Activated CD4-positive, alpha-beta T cell treated with anti-CD3 and anti-CD28 coated beads, Interleukin-2, amount 10 ng/mL, durations not matched to agents 7 days and 5 days (primary cell): ENCODE measurements around the gene FGA. TPM values are rescaled to one million over a fixed set of nuclear protein-coding genes. Genes with fewer than 3 reads are reported as not detected.

Source experiments
- CTCF ChIA-PET: fragments of 350-600 bp; sonication (Branson Sonifier 250); formaldehyde crosslinking; loops from one replicate; lab custom pipeline; 2021; ENCODE audit warnings: antibody characterized with exemption; lab: Charles Lee
- POLR2A ChIA-PET: fragments of 350-600 bp; sonication (Branson Sonifier 250); formaldehyde crosslinking; loops from one replicate; lab custom pipeline; 2021; ENCODE audit warnings: antibody characterized with exemption; lab: Charles Lee
- DNase-seq: peaks from one replicate; pipeline ENCODE4 v3.0.0-alpha.2; 2020
- H3K27ac Mint-ChIP-seq: one replicate; pipeline ENCODE4 v1.8.0; 2021; ENCODE audit warnings: mild to moderate bottlenecking, moderate library complexity, mixed read lengths
- H3K27me3 Mint-ChIP-seq: one replicate; pipeline ENCODE4 v1.8.0; 2021; ENCODE audit warnings: mixed read lengths
- H3K36me3 Mint-ChIP-seq: one replicate; pipeline ENCODE4 v1.8.0; 2021; ENCODE audit warnings: low read depth, mixed read lengths
- H3K4me1 Mint-ChIP-seq: one replicate; pipeline ENCODE4 v1.8.0; 2021; ENCODE audit warnings: mixed read lengths
- H3K4me3 Mint-ChIP-seq: one replicate; pipeline ENCODE4 v1.8.0; 2021; ENCODE audit warnings: mild to moderate bottlenecking, moderate library complexity, mixed read lengths
- H3K9me3 Mint-ChIP-seq: one replicate; pipeline ENCODE4 v1.8.0; 2021; ENCODE audit warnings: mixed read lengths
- total RNA-seq, 2 experiments: library from RNA; stranded (reverse); gene quantifications; one replicate each; pipeline ENCODE4 v1.2.3, GENCODE V29; 2021

Gene FGA
- total RNA-seq, 2 experiments from 2014 or later, result not detected

DNA sequence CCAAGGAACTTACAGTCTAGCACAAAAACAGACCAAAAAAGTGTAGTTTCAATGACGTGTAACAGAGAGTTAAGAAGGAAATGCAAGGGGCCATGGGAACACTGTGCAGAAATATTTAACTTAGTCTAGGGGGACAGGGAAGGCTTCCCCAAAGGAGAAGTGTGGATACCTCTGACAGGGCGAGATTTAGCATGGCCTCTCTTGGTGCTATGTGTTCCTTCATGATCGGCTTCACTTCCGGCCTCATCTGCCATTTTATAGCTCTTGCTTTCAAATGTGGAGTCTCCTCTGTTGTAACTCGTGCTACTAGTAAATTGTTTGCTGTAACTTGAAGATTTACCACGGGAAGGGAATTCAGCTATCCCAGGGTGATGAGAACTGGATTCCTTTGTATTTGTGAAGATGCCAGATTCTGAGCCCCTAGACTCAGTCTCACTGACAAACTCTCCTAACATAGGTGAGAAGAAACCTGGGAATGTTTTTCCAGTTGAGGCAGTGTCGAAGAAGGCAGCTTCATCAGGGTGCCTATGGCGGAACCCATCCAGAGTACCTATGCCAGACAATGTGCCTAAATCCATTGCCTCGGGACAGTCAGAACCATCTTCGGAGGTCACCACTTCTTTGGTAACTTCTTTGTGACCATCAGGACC, 5.0 kb downstream of the FGA start:
- H3K27ac Mint-ChIP-seq, result no peak overlapping the region
- ChIA-PET CTCF (interaction anchor here (1.1 to 1.7 kb wide), 2 partner anchors 9 to 36 kb away, joined by 3 to 4 read pairs; partner anchors contain the start of gene PLRG1), POLR2A (no interaction called here)
- H3K4me1 Mint-ChIP-seq, result no peaks in the 10 kb centered on the region
- no peaks in the 10 kb centered on the region for H3K36me3 Mint-ChIP-seq
- H3K9me3 Mint-ChIP-seq, result no peaks in the 10 kb centered on the region
- no peak overlapping the region for H3K4me3 Mint-ChIP-seq
- H3K27me3 Mint-ChIP-seq, result peaks cover 22% of the 10 kb centered on the region
- no peak for DNase-seq

DNA sequence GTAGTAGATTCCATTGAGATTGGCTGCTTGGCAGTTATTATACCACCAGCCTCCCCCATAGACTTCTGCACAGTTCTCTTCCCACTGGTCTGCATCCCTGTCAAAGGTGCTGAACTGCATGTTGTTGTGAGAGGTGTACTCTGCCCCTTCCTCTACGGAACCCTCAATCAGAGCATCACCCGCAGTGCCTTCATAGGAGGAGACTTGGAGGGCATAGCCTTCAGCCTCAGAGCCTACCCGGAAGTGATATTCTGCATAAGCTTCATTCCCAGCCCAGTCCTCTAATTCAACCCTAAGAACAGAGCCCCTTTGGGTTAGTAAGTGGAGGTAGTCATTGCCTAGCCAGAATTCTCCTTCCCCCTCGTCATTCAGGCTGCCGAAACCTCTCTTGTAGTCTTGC, 6.3 kb downstream of the FGA start:
- ChIA-PET CTCF (interaction anchor here (1.1 to 1.7 kb wide), 2 partner anchors 10 to 34 kb away, joined by 3 to 4 read pairs; partner anchors contain the start of gene PLRG1), POLR2A (no interaction called here)
- Mint-ChIP-seq H3K27ac (no peak overlapping the region), H3K27me3 (peaks cover 13% of the 10 kb centered on the region), H3K4me1 (no peaks in the 10 kb centered on the region), H3K36me3 (no peaks in the 10 kb centered on the region), H3K9me3 (no peaks in the 10 kb centered on the region), H3K4me3 (no peak overlapping the region)
- DNase-seq, result no peak

DNA sequence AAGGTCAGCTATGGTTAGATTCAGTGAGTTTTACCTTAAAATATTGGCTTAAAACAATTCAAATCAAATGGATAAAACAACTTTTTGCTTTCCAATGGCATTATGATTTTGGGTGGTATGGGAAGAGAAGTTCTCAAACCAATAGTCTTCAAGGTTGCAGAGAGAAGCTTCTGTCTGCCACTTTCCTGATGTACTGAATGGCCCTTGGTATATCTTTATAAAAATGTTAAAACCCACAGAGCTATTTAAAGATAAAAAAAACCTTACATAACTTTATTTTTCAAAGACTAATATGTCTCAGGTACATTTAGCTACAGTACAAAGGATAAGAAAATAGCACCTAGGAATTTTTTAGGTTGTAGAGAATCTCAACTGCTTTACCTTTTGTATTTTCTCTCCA, 6.9 kb downstream of the FGA start:
- Mint-ChIP-seq H3K9me3 (no peaks in the 10 kb centered on the region), H3K4me1 (no peaks in the 10 kb centered on the region), H3K27ac (no peak overlapping the region), H3K27me3 (peaks cover 16% of the 10 kb centered on the region), H3K36me3 (no peaks in the 10 kb centered on the region), H3K4me3 (no peak overlapping the region)
- CTCF ChIA-PET, result interaction anchor here (1.7 kb wide), 1 partner anchor 34 kb away, joined by 4 read pairs; the partner anchor contains the start of gene PLRG1
- POLR2A ChIA-PET, result no interaction called here
- DNase-seq, result no peak

DNA sequence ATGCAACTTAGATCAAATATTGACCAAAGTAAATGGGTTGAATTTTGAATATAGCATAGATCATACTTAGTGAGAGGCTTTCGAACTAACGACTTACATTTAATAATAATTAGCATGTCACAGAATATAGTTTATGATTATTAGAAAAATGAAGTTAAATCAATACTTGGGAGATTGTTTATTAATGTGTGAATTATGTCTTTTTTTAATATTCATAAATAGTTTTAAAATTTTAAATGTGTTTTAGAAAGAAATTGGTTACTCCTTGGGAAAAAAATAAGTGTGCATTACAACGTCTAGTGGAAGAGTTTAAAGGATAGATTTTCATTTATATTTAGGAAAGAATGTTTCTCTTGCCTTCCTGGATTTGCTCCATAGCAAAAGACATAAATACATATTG, 7.3 kb downstream of the FGA start:
- Mint-ChIP-seq H3K27ac (no peak overlapping the region), H3K4me3 (no peak overlapping the region), H3K4me1 (no peaks in the 10 kb centered on the region), H3K36me3 (no peaks in the 10 kb centered on the region), H3K9me3 (no peaks in the 10 kb centered on the region), H3K27me3 (peaks cover 16% of the 10 kb centered on the region)
- ChIA-PET POLR2A (no interaction called here), CTCF (no interaction called here)
- DNase-seq, result no peak

DNA sequence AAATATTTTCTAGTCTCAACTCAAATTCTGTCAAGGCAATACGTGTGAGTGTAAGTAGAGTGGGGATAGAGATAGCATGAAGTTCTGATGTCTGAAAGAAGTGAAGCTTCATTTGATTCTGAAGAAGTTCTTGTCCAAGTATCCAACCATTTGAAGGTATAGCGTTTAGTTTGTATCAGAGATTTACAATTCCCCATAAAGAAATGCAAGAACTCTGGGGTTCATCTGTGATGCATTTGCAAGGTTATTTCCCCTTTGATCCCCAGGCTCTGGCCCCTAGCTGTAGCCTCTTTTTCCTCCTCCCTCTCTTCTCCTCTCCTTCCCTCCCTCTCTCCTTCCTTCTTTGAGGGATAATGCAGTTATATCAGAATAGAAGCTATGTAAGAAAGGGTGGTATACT, 7.8 kb downstream of the FGA start:
- ChIA-PET CTCF (no interaction called here), POLR2A (no interaction called here)
- Mint-ChIP-seq H3K4me3 (no peak overlapping the region), H3K36me3 (no peaks in the 10 kb centered on the region), H3K27ac (no peak overlapping the region), H3K27me3 (peaks cover 16% of the 10 kb centered on the region), H3K9me3 (no peaks in the 10 kb centered on the region), H3K4me1 (no peaks in the 10 kb centered on the region)
- DNase-seq, result no peak

DNA sequence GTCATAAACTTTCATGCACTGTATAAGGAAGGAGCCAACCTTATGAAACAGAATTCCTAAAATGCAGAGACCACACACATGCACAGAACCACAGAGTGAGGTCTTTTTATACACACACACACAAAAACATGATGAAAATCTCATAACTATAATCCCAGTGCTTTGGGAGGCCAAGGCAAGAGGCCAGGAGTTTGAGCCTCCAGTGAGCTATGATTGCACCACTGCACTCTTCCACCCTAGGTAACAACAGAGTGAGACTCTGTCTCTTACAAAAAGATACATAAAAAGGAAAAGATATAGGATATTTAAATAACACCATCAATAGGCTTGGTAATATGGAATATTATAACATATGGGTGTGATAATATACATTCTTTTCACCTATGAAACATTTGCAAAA, 10.6 kb downstream of the FGA start:
- DNase-seq, result no peak
- CTCF ChIA-PET, result no interaction called here
- H3K27me3 Mint-ChIP-seq, result peaks cover 14% of the 10 kb centered on the region
- POLR2A ChIA-PET, result no interaction called here
- H3K36me3 Mint-ChIP-seq, result no peaks in the 10 kb centered on the region
- H3K27ac Mint-ChIP-seq, result no peak overlapping the region
- H3K4me3 Mint-ChIP-seq, result no peak overlapping the region
- no peaks in the 10 kb centered on the region for H3K4me1 Mint-ChIP-seq
- H3K9me3 Mint-ChIP-seq, result no peaks in the 10 kb centered on the region

DNA sequence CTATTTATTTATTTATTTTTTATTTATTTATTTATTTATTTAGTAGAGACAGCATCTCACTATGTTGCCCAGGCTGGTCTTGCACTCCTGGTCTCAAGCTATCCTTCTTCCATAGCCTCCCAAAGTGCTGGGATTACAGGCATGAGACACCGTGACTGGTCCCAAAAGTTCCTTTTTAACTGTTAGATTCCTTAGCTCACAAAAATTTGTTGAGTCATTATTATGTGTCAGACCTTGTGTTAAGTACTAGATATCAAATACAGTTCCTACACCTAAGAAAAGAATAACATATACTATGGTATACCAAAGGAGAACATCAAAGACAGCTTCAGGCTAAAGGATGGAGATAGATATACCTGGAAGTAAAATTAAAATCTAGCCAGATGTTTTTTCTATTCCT, 11.6 kb downstream of the FGA start:
- Mint-ChIP-seq H3K9me3 (no peaks in the 10 kb centered on the region), H3K36me3 (no peaks in the 10 kb centered on the region), H3K4me3 (no peak overlapping the region), H3K27me3 (peaks cover 16% of the 10 kb centered on the region), H3K27ac (no peak overlapping the region), H3K4me1 (no peaks in the 10 kb centered on the region)
- DNase-seq, result no peak
- POLR2A ChIA-PET, result no interaction called here
- CTCF ChIA-PET, result interaction anchor here (0.6 kb wide), 1 partner anchor 20 kb away, joined by 3 read pairs; no protein-coding TSS in a partner anchor

DNA sequence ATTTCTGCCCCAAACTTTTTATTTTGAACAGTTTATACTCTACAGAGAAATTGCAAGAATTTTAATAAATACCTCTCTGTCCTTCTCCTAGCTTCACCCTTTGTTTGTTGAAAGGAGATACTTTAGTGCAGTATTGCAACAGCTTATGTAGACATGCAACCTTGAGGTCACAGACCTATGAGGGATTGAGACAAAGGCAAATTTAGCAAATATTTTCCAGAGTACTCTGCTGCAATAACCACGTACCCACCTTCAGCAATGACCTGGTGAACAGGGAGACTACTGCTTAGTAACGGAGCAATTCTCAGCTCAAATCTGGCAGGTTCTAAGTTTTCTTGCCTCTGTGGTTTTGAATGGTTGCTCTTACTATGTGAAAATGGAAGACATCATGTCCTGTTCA, 13.2 kb downstream of the FGA start:
- H3K27me3 Mint-ChIP-seq, result peaks cover 16% of the 10 kb centered on the region
- H3K4me1 Mint-ChIP-seq, result no peaks in the 10 kb centered on the region
- H3K27ac Mint-ChIP-seq, result no peak overlapping the region
- ChIA-PET POLR2A (no interaction called here), CTCF (no interaction called here)
- DNase-seq, result no peak
- H3K36me3 Mint-ChIP-seq, result no peaks in the 10 kb centered on the region
- no peak overlapping the region for H3K4me3 Mint-ChIP-seq
- no peaks in the 10 kb centered on the region for H3K9me3 Mint-ChIP-seq

DNA sequence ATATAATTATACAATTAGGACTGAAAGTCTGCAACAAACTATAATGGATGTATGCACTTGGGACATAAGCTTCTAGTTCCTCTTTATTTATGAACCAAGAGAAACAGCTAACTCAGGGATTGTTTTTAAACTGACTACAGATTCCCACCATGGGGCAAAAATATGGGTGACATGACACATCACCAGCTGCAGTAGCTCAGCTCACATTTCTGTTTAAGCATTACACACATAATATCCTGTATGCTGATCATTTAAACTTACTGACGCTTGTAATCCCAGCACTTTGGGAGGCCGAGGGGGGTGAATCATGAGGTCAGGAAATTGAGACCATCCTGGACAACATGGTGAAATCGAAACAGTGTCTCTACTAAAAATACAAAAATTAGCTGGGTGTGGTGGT, 16.2 kb downstream of the FGA start:
- H3K4me3 Mint-ChIP-seq, result no peak overlapping the region
- H3K27me3 Mint-ChIP-seq, result peaks cover 7% of the 10 kb centered on the region
- DNase-seq, result no peak
- H3K9me3 Mint-ChIP-seq, result no peaks in the 10 kb centered on the region
- no peak overlapping the region for H3K27ac Mint-ChIP-seq
- H3K36me3 Mint-ChIP-seq, result no peaks in the 10 kb centered on the region
- H3K4me1 Mint-ChIP-seq, result no peaks in the 10 kb centered on the region
- POLR2A ChIA-PET, result no interaction called here
- CTCF ChIA-PET, result no interaction called here

DNA sequence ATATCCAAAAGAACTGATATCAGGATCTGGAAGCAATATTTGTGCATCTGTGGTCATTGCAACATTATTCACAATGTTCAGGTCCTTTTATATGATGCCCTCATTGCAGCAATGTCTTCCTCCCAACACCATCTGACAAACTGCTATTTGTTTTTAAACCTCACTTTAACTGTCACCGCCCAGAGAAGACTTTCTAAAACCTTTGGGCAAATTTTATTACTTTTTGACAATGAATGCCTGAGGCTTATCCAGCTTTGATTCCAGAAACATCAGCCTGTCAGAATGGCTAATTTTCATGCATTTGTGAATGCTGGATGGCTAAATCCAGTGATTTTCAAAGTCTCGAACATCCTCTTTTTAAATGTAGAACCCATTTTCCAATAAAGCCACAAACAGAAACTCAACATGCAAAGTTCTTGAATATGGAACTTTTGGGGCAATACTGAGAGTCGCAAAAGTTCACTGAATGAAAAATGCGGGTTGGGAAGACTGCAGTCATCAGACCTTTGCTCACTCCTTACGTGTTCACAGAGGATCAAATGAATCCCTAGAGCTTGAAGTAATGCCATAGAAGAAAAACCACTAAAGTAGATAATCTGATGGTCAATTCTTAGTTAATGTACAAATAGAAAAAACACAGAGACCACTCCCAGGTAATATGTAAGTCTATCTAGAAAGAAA, 17.2 kb downstream of the FGA start:
- Mint-ChIP-seq H3K9me3 (no peaks in the 10 kb centered on the region), H3K27me3 (peaks cover 5% of the 10 kb centered on the region), H3K36me3 (no peaks in the 10 kb centered on the region), H3K4me3 (no peak overlapping the region), H3K27ac (no peak overlapping the region), H3K4me1 (no peaks in the 10 kb centered on the region)
- ChIA-PET CTCF (no interaction called here), POLR2A (no interaction called here)
- DNase-seq, result no peak

DNA sequence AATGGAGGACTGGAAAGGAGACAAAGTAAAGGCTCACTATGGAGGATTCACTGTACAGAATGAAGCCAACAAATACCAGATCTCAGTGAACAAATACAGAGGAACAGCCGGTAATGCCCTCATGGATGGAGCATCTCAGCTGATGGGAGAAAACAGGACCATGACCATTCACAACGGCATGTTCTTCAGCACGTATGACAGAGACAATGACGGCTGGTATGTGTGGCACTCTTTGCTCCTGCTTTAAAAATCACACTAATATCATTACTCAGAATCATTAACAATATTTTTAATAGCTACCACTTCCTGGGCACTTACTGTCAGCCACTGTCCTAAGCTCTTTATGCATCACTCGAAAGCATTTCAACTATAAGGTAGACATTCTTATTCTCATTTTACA, 21.0 kb downstream of the FGA start:
- POLR2A ChIA-PET, result no interaction called here
- Mint-ChIP-seq H3K4me1 (no peaks in the 10 kb centered on the region), H3K27ac (no peak overlapping the region), H3K4me3 (no peak overlapping the region), H3K27me3 (peaks cover 2% of the 10 kb centered on the region), H3K36me3 (no peaks in the 10 kb centered on the region), H3K9me3 (no peaks in the 10 kb centered on the region)
- CTCF ChIA-PET, result no interaction called here
- no peak for DNase-seq

DNA sequence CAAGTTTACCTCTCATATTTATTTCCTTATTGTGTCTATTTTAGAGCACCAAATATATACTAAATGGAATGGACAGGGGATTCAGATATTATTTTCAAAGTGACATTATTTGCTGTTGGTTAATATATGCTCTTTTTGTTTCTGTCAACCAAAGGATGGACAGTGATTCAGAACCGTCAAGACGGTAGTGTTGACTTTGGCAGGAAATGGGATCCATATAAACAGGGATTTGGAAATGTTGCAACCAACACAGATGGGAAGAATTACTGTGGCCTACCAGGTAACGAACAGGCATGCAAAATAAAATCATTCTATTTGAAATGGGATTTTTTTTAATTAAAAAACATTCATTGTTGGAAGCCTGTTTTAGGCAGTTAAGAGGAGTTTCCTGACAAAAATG, 21.5 kb downstream of the FGA start:
- H3K9me3 Mint-ChIP-seq, result no peaks in the 10 kb centered on the region
- no peaks in the 10 kb centered on the region for H3K36me3 Mint-ChIP-seq
- H3K27me3 Mint-ChIP-seq, result peaks cover 2% of the 10 kb centered on the region
- H3K4me3 Mint-ChIP-seq, result no peak overlapping the region
- ChIA-PET POLR2A (no interaction called here), CTCF (no interaction called here)
- no peak overlapping the region for H3K27ac Mint-ChIP-seq
- no peaks in the 10 kb centered on the region for H3K4me1 Mint-ChIP-seq
- no peak for DNase-seq

DNA sequence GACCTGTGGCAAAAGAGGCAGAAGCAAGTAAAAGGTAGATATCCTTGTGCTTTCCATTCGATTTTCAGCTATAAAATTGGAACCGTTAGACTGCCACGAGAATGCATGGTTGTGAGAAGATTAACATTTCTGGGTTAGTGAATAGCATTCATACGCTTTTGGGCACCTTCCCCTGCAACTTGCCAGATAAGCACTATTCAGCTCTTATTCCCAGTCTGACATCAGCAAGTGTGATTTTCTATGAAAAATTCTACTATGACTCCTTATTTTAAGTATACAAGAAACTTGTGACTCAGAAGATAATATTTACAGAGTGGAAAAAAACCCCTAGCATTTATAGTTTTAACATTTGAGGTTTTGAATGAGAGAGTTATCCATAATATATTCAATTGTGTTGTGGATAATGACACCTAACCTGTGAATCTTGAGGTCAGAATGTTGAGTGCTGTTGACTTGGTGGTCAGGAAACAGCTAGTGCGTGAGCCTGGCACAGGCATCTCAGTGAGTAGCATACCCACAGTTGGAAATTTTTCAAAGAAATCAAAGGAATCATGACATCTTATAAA, 23.8 kb downstream of the FGA start:
- H3K27ac Mint-ChIP-seq, result no peak overlapping the region
- CTCF ChIA-PET, result no interaction called here

More for the DNA sequence above, 23.8 kb downstream of the FGA start:
- Mint-ChIP-seq H3K4me1 (no peaks in the 10 kb centered on the region), H3K36me3 (no peaks in the 10 kb centered on the region), H3K4me3 (no peak overlapping the region), H3K9me3 (no peaks in the 10 kb centered on the region), H3K27me3 (peaks cover 9% of the 10 kb centered on the region)
- DNase-seq, result no peak
- POLR2A ChIA-PET, result no interaction called here
